SW 1271 (cell line): Measurements from ENCODE around the gene AK5.

Source experiments
- DNase-seq, 2 experiments: peaks; one replicate each; lab custom pipeline; 2025; lab: John Stamatoyannopoulos, UW

Gene AK5

DNA sequence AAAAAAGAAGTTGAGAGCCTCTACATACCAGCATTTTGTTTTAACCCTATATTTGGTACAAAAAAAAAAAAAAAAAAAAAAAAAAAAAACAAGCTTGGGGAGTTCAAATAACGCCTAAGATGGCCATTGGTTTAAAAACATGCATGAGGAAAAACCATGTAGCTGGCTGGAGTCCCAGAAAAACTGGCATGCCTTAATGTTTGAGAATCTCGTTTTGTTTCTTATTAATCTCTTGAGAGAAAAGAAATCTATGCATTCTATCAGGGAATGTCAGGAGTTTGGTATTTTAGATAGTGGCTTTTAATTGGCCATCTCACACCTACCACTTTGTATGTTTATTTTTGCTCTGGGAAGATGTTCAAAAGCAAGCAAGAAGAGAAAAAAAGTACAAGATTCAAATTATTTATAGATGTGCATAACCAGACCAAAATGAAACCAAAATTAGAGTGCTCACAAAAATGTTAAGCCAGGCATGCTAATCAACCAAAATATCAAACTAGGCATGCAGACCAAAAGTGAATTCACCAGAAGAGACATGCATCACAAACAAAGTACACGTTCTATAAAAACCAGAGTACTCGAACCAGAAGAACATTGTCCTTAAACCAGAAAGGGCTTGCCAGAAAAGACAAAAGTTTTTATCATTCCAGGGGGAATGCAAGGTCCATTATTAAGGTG is 156.6 kb downstream of the AK5 start:
- no peak for DNase-seq

DNA sequence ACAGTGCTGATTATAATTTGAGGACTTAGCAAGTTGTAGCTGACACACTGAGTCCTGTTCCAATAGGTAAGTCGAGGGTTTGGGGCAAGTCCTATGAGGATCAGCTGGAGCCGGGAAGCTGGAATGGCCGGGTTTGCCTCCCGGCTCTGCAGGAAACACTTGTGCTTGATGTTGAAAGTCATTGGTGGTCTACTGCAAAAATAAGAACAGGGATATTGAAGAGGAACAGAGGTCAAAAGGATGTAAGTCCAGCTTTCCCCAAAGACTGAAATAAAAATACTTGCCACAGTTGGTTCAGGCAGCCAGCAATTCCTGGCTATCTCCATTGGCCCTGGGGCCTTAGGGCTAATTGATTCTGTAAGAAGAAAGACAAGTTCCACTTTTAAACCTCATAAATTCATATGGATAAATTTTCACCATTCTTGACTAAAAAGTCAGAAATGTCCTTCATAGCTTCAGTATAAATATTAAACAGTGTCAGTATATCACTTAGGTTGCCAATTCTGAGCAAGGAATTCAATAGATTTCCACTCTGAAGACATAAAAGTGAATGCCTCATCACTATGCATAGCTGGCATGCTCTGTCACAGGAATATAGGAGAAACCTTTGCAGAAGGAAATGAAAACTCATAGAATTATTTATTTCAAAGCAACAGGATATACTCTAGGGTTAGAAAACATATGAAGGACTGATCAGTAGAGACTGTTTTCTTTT is 165.2 kb downstream of the AK5 start:
- DNase-seq = no peak

DNA sequence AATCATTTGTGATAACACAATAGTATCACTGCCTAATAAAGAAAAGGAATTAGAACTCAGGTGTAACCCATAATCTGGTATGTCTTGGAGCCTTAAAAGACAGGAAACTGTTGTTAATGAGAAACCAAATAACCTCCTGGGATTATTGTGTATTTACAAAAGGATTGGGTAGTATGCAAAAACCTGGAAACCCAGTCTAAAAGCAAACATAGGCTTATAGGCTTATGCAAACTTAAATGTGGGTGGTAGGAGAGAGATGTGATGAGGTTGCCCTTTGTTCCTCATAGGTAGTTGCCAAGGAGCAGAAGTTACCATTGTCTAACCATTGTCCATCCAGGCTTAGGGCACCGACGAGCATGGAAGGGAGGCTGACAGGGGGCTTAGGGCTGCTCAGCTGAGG is 165.8 kb downstream of the AK5 start:
- no peak for DNase-seq

DNA sequence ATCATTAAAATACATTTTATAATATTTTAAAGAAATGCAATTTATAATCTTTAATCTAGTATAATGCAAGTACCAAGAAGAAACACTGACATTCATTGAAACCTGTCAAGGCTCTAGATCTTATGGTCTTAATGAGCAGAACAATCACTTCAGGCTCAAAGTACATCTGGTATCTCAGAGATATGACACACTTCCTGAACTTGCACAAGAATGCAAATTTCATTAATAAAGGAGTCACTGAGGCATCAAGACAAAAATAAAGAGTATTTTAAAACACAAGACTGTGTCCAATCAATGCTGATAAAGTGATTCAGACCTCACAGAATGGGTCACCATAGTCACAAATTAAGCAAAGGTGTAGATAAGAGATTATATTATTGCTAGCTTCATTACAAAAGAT is 178.1 kb downstream of the AK5 start:
- no peak for DNase-seq

DNA sequence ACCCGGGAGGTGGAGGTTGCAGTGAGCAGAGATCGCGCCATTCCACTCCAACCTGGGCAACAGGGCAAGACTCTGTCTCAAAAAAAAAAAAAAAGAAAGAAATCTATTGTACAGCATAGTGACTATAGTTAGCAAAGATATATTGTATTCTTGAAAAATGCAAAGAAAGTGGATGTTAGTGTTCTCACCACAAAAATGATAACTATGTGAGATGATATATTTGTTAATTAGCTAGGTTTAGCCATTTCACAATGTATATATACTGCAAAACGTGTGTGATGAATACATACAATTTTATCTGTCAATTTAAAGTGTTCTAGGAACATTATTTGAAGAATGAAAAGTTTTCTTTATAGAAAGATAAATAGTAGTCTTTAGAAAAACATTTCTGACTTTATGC is 179.9 kb downstream of the AK5 start:
- no peak for DNase-seq

DNA sequence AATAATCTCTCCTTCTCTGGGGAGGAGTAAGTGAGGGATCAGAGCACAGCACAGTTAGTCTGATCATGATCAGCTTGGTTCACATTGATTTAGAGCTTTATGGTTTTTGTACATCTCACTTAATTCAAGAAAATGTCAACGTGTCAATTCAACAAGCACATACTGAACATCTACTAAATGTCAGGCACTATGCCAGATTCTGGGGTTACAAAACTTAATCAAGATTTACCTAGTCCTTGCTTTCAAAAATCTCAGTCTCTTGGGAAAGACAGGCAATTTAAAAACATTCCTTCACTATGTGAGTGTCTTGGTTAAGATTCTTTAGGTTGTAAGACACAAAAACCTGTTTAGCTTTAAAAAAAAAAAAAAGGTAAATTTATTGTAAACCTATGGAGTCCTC is 181.4 kb downstream of the AK5 start:
- no peak for DNase-seq

DNA sequence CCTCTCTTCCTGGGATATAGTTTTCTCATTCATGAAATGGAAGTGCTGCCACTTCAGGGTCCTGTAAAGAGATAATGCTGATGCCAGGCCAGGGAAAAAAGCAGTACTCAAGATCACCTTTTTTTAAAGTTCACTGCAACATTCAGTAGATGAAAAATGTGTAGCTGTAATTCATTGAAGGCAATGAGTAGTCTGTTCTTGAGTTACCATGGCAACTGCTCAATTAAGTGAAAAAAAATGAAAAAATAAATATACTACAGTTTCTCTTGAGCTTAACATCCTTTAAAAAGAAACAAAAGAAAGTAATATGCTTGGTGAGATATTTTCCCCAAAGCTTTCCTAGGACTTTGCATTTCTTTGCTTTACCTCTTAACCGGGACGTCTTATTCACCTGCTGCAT is 183.3 kb downstream of the AK5 start:
- no peak for DNase-seq

DNA sequence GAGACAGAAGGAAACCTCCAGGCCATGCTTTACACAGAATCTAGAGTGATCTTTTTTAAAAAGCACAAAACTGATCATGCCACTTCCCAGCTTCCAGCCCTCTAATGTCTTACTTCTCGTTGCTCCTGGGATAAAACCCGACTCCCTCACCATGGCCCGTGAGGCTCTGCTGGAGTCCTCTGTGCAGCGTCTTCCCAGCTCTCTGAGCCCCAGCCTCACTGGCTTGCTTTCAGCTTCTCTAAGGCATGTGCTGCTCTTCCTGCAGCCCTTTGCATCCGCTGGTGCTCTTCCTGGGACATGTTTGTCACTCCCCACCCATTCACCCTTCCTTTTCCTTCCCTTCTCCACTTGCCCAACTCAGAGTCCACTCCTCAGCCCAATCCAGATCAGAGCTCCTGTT is 184.1 kb downstream of the AK5 start:
- DNase-seq = no peak

DNA sequence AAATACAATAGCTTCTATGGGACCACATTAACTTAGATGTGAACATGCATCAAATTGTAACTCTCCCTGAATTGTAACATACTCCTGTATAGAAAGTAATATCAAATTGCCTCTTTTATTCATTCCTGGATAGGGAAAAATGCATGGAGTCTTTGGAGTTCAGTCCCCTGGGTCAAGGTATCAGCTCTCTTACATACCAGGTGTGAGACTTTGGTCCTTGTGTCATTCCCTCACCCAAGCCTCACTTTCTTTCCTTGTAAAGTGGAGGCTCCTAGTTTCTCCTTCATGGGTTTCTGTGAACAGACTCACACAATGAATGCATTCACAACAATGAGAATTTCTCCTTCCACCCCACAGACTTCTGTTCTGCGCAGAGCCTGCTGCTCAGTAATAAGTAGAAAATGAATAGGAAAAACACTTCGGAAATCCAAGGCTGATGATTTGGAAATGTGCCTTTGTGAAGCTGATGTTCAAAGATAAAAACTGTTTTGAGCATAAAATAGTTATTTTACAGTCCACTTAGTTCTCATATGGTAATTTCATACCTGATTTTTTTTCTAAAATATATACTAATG is 185.3 kb downstream of the AK5 start:
- no peak for DNase-seq

DNA sequence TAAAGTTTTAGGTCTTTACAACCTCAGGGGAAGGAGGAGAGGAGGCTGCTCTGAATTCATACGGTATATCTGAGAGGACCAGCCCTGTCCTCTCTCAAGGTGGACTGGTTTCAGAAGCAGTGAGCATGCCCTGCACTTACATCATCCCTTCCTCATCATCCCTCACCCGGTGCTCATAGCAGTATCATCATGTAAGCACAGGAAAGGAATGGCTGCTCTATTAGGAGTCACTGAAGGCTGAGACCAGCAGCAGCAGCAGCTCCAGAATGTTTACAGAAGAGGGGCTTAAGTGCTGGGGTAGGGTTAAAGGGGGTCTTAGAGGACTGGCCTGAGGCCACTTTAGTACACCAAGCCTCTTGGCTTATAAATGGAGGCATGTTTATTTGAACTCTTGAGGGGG is 185.9 kb downstream of the AK5 start:
- DNase-seq = no peak

DNA sequence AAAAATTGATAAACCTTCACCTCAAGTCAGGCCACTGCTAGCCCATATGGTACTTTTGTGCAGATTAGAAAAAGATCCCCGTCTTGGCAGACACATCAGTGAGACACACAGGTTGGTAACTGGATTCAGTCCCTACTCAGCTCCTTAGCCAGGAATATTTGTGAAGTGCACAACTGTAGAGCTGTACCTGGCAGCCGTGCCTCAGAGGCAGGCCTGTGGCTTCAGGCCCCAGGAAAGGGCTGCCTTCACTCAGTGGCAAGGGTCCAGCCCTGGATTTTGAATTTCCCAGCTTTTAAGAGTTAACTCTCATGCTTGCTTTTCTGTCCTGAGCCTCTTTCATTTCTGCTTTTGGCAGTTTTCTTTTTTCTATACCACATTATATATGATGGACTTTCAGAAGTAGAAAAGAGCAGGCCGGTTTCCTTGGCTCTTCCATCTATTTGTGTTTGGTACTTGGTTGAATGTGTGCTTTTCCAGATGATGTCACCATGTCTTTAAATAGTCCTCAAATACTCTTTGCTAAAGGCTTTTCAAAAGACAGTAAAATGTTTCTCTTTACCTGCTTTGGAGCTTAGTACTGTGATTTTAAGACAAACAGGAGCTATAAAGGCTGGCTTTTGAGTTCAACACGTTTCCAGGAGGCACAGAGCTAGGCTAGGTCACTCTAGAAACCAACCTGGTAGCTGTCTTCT is 186.6 kb downstream of the AK5 start:
- no peak for DNase-seq

DNA sequence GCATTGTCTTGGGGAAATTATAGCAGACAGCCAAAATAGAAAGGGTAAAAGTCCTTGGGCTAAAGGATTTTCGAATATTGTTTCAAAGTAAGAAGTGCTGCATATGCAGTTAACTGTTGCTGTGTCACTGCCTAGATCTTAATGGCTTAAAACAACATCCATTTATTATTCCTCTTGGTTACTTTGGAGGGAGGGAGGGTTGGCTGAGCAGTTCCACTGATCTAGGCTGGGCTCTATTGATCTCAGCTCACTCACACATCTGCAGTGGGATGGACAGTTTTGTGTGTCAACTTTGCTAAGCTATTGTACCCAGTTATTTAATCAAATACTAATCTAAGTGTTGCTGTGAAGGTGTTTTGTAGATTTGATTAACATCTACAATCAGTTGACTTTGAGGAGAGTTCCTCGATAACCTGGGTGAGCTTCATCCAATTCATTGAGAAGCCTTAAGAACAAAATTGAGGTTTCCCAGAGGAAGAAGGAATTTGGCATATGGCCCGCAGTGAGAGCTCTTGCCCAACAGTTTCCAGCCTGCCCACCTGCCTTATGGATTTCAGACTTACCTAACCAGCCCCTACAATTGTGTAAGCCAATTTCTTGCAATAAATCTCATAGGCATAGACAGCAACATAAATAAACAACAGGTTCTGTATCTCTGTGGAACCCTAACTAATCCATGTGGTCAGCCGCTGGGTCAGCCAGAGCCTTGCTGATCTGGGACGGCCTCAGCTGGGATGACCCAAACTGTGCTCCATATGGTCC is 187.3 kb downstream of the AK5 start:
- DNase-seq = no peak

DNA sequence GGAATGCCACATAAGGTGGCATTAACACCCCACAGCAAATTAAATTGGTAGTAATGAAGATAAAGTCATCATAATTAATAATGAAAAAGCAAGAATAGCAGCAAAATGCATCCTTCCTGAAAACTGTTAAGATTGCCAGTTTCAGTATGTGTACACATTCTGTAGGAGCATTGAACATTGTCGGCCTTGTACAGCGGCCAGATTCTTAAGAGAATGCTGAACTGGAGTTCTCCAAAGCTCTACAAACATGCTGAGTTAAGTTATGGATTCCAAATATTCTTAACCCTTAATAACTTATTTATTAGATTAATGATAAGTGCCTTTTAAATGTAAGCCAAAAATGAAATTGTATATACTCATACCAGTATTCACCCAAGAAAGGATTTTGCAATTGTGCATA is 189.9 kb downstream of the AK5 start:
- DNase-seq = no peak

DNA sequence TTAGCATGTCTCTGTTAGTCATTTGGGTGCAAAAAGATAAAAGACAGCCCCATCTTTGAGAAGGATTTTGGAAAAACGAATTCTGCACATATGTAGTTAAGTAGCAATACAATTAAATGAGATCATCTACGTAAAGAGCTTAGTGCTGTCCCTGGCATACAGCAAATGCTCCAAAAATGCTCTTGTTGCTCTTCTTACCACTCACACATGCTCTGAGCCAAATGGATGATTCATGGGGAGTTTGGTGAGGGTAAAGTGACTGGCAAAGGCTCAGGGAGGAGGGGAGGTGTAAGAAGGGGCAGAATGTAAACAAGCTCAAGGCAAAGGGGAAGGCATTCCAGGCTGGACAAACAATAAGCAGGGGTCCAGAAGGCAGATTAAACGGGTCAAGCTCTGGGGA is 191.9 kb downstream of the AK5 start:
- no peak for DNase-seq

DNA sequence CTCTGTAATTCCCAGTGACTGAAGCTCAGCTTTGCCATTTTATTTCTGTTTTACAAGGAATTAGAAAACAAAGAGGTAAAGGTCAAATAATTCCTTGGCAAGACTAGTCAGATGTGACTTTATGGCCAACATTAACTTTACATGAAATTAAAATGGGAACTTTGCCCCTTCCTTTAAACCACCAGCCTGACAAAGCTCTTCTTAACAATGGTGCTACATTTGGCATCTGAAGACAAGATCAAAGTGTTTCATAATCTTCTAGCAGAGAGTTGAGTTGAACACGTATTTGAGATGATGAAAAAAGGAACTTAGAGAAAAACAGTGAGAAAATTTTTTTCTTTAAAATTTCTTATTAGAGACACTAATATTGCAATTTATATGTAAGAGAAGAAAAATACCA is 193.8 kb downstream of the AK5 start:
- no peak for DNase-seq

DNA sequence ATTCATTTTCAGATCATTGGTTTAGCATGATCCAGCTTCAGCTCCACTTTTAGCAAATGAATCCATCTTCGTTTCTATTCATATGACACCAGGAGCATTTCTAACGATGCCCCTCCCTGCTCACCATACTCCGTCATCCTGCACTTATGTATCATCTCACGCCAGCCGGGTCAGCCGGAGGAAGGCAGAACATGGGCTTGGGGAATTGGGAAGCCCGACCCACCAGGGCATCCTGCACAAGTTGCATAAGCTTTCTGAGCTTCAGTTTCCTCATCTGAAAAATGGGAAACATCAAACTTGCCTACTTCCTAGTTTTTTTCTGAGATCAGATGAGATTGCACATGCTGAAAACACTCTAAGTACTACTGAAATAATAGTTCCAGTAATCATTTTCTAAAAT is 194.7 kb downstream of the AK5 start:
- DNase-seq = no peak

DNA sequence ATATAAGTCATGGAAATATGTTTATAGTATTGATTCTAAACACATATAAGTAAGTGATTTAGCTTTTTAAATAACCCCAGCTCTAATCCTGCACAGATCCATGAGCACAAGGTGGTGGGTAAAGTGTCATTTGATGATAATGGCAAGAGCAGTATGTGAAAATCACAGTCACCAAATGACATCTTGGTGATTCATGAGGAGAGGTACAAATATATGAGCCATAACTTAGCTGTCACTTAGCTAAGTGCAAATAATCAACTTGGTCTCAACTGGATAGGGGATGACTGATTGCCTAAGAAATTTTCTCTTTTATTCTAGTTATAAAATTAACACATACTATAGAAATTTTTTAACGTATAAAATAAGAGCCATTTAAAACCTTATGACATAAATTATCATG is 202.5 kb downstream of the AK5 start:
- no peak for DNase-seq

DNA sequence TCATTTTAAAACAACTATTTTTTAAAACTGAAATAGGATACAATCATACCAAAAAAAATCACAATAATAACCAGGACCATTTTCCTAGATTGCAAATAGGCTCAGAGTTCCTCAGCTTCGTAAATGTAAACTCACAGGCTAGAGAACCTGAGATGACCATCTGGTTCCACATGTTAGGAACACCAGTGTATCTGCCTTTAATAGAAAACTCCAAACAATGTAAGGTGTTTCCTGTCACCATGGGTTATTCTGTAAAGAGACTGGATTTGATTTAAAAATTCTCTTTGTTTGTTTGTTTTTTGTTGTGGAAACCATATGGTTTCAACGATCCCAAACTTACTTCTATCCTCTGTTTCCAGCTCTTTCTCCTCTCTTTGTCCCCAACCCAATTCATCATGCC is 203.1 kb downstream of the AK5 start:
- DNase-seq = no peak

DNA sequence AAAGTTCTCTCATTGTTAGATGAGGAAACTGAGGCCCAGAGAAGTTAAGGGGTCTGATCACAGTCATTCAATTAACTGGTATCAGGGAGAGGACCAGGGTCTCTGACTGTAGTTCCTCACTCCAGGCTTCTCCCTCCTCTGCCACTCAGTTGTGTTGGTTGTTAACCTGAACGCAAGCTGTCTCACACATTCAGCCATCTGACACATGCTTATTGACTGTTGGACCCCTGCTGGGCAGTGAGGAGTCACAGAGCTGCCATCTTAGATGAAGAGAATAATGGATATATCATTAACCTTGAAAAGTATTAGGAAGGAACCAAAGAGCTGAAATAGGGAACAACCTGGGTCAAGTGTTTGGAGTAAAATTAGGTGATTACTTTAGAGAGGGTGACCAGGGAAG is 205.8 kb downstream of the AK5 start:
- DNase-seq = no peak

DNA sequence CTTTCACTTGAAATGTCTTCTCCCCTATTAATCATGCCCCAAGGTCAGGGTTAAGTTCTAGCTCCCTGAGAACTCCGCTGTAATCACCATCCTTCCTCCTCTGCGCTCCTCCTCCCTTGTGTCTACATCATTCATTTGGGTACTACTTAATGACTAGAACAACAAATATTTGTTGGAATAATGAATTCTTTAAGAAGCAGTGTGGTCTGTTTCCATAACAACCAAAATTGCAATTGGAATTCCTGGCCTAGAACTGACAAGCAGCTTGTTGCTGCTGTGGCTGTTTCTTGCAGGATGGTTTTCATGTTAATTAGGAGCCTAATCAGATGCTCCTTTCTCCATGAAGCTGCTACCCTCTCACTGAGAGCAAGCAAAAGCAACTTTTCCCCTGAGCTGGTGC is 208.1 kb downstream of the AK5 start:
- DNase-seq = no peak

DNA sequence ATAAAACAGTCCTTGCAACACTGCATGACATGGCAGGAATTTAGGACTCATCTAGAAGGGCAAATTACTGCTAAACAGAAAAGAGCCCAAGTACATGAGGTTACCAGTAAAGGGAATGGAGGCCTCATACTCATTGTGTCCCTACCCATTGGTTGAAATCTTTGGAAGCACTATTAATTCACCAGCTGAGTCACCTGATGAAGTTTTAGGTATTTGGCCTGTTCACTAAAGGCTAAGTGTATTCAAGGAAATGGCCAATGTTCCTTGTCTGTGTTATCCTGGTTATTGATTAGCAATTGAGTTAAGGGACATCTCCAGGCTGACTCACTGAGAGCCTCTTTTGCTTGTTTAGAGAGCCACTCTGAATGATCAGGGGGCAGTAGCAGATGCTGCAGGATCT is 212.2 kb downstream of the AK5 start:
- DNase-seq = no peak

DNA sequence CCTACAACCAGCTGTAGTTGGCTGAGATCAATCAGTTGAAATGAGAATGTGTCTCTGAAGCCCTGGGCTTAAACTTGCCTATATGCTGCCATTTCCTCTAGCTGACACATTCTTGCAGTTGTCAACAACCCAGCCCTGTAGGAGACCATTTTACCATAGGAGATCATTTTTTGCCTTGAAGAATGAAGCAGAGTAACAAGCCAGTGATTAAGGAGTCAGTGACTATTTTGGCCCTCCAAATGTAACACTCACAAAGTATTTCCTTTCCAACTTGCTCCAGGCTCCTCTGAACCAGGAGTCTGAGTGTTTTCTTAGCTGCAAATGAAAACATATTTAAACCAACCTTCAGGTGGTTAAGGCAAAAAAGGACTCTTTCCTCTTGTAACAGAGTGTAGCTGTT is 217.1 kb downstream of the AK5 start:
- DNase-seq = no peak
